HepG2 (cell line): ENCODE results near the gene ZFYVE21. TPM values are rescaled to one million over a fixed set of nuclear protein-coding genes. Genes with fewer than 3 reads are reported as not detected.

Experiments used
- BCL6 ChIP-seq: IDR thresholded peaks from 2 replicates; pipeline ENCODE4 v1.6.1; 2016; ENCODE audit warnings: missing genetic modification reagents, missing compliant biosample characterization
- BORCS8-MEF2B ChIP-seq: sonication (generic); formaldehyde crosslinking; IDR thresholded peaks from 2 replicates; pipeline ENCODE4 v1.8.0; 2022; ENCODE audit warnings: mild to moderate bottlenecking, missing genetic modification reagents
- DNMT1 ChIP-seq: sonication (generic); formaldehyde crosslinking; IDR thresholded peaks from 2 replicates; pipeline ENCODE4 v1.5.1; 2020; ENCODE audit warnings: mild to moderate bottlenecking, missing genetic modification reagents
- FOXK2 ChIP-seq: fragments of 450-650 bp; IDR thresholded peaks from 2 replicates; pipeline ENCODE4 v1.6.1; 2016
- GATAD2A ChIP-seq: IDR thresholded peaks from 2 replicates; pipeline ENCODE4 v1.6.1; 2016
- GLI4 ChIP-seq: sonication (generic); formaldehyde crosslinking; IDR thresholded peaks from 2 replicates; pipeline ENCODE4 v1.5.1; 2020; ENCODE audit warnings: missing genetic modification reagents, mild to moderate bottlenecking, moderate library complexity, borderline replicate concordance
- HDAC1 ChIP-seq: sonication (generic); formaldehyde crosslinking; IDR thresholded peaks from 2 replicates; pipeline ENCODE4 v1.5.1; 2020; ENCODE audit warnings: mild to moderate bottlenecking, missing genetic modification reagents
- HMG20A ChIP-seq: IDR thresholded peaks from 2 replicates; pipeline ENCODE4 v1.6.1; 2016; ENCODE audit warnings: borderline replicate concordance
- HNRNPLL ChIP-seq: fragments of 200-400 bp; formaldehyde crosslinking; IDR thresholded peaks from 2 replicates; pipeline ENCODE4 v1.6.1; 2017; ENCODE audit warnings: mild to moderate bottlenecking, low read depth, low read length; ENCODE audit not compliant: poor library complexity, severe bottlenecking
- MED1 ChIP-seq: sonication (generic); formaldehyde crosslinking; IDR thresholded peaks from 2 replicates; pipeline ENCODE4 v1.4.0; 2020; ENCODE audit warnings: missing genetic modification reagents
- NR2F6 ChIP-seq, 2 experiments: IDR thresholded peaks; 2 replicates each; pipeline ENCODE4 v1.6.1; 2016; ENCODE audit warnings: antibody characterized with exemption in 1 of 2, mild to moderate bottlenecking in 1 of 2
- PRPF4 ChIP-seq: fragments of 200-400 bp; formaldehyde crosslinking; IDR thresholded peaks from 2 replicates; pipeline ENCODE4 v1.6.1; 2016; ENCODE audit warnings: low read length, low read depth; ENCODE audit not compliant: poor library complexity, severe bottlenecking
- SNAI1 ChIP-seq: sonication (generic); formaldehyde crosslinking; IDR thresholded peaks from 2 replicates; pipeline ENCODE4 v1.5.0; 2020; ENCODE audit warnings: mild to moderate bottlenecking, missing genetic modification reagents, borderline replicate concordance
- THAP8 ChIP-seq: sonication (generic); formaldehyde crosslinking; IDR thresholded peaks from 2 replicates; pipeline ENCODE4 v1.5.1; 2020; ENCODE audit warnings: missing genetic modification reagents, mild to moderate bottlenecking, borderline replicate concordance
- ZFP90 ChIP-seq: sonication (generic); formaldehyde crosslinking; IDR thresholded peaks from 2 replicates; pipeline ENCODE4 v1.8.0; 2022; ENCODE audit warnings: missing genetic modification reagents, mild to moderate bottlenecking, inconsistent platforms, borderline replicate concordance
- ZNF136 ChIP-seq: sonication (generic); formaldehyde crosslinking; IDR thresholded peaks from 2 replicates; pipeline ENCODE4 v1.8.1; 2022; ENCODE audit warnings: low read depth, mild to moderate bottlenecking, moderate library complexity, missing genetic modification reagents
- ZNF232 ChIP-seq: sonication (generic); formaldehyde crosslinking; IDR thresholded peaks from 2 replicates; pipeline ENCODE4 v1.4.0; 2020; ENCODE audit warnings: missing genetic modification reagents, borderline replicate concordance
- polyA plus RNA-seq, 8 experiments: library from polyadenylated mRNA; depleted of rRNA in 3 of 8; stranded (reverse) in 7 of 8; unstranded in 1 of 8; fragments of >200 nt; fragmentation: Illumina TruSeq in 4 of 8; extraction: Trizol in 4 of 8; gene quantifications; 2 replicates each; pipeline versions ENCODE4 v1.2.1 to v1.2.3, GENCODE V29; 2011 to 2016; ENCODE audit warnings: low read depth in 4 of 8, missing spikeins in 1 of 8, mixed read lengths in 1 of 8; ENCODE audit not compliant: insufficient read depth in 1 of 8
- total RNA-seq, 5 experiments: library from RNA; depleted of rRNA; stranded (reverse); fragments of >200 nt; fragmentation: Illumina TruSeq; extraction: Trizol; gene quantifications; 2 replicates each; pipeline ENCODE4 v1.2.3, GENCODE V29; 2016; ENCODE audit warnings: low read depth in 1 of 5
- TF ChIP-seq, protein P1 (sequence below): sonication (generic); formaldehyde crosslinking; IDR thresholded peaks from 2 replicates; pipeline ENCODE4 v1.4.0; 2020; ENCODE audit warnings: missing genetic modification reagents
- TF ChIP-seq, protein P2 (sequence below): sonication (generic); formaldehyde crosslinking; IDR thresholded peaks from 2 replicates; pipeline ENCODE4 v1.4.0; 2020; ENCODE audit warnings: missing genetic modification reagents, borderline replicate concordance

The ZFYVE21 gene
- total and polyA plus RNA-seq, 2 of the 13 experiments (the other 11 are each of a cell fraction or from before 2014, with no cell fraction given), result 34.3 to 34.4 TPM

DNA sequence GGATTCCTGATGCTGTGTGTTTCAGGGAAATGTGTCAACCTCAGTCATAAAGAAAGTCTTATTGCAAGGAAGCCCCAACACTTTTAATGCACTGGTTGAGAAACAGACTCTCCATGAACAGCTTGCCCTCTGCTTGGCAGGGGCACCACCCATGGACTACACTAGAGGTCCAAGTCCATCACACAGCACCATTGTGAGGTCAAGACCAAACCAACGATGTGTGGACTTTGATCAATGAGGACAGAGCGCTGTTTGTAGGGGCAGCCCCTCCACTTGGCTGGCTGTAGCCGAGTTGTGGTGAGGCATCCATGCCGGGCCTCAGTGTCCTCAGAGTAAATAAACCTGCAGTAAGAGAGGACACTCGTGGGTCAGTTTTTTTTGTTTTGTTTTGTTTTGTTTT is 29.8 kb downstream of the ZFYVE21 start (continued):
- TF ChIP-seq BCL6 (CRISPR knock-in tag) (no peak), GLI4 (CRISPR knock-in tag) (no peak), HDAC1 (CRISPR knock-in tag) (no peak), NR2F6 (IDR thresholded peaks at IDR 0.05) (peak; percentile 46; the same call in 1 of the 2 replicates), NR2F6 (CRISPR knock-in tag; IDR thresholded peaks at IDR 0.05) (0 out of 2 replicates have a peak, but pooled peaks have one; percentile 24), PRPF4 (no peak), HMG20A (no peak), FOXK2 (no peak), HNRNPLL (no peak), GATAD2A (CRISPR knock-in tag) (0 out of 2 replicates have a peak, but pooled peaks have one; percentile 14), ZFP90 (CRISPR knock-in tag) (no peak), MED1 (CRISPR knock-in tag) (no peak), SNAI1 (CRISPR knock-in tag) (no peak), THAP8 (CRISPR knock-in tag) (no peak), ZNF136 (CRISPR knock-in tag) (no peak), ZNF232 (no peak), DNMT1 (CRISPR knock-in tag) (no peak), BORCS8-MEF2B (CRISPR knock-in tag) (no peak)
- TF ChIP-seq, protein P1, sequence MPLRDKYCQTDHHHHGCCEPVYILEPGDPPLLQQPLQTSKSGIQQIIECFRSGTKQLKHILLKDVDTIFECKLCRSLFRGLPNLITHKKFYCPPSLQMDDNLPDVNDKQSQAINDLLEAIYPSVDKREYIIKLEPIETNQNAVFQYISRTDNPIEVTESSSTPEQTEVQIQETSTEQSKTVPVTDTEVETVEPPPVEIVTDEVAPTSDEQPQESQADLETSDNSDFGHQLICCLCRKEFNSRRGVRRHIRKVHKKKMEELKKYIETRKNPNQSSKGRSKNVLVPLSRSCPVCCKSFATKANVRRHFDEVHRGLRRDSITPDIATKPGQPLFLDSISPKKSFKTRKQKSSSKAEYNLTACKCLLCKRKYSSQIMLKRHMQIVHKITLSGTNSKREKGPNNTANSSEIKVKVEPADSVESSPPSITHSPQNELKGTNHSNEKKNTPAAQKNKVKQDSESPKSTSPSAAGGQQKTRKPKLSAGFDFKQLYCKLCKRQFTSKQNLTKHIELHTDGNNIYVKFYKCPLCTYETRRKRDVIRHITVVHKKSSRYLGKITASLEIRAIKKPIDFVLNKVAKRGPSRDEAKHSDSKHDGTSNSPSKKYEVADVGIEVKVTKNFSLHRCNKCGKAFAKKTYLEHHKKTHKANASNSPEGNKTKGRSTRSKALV (CRISPR knock-in tag), result no peak
- TF ChIP-seq, protein P2, sequence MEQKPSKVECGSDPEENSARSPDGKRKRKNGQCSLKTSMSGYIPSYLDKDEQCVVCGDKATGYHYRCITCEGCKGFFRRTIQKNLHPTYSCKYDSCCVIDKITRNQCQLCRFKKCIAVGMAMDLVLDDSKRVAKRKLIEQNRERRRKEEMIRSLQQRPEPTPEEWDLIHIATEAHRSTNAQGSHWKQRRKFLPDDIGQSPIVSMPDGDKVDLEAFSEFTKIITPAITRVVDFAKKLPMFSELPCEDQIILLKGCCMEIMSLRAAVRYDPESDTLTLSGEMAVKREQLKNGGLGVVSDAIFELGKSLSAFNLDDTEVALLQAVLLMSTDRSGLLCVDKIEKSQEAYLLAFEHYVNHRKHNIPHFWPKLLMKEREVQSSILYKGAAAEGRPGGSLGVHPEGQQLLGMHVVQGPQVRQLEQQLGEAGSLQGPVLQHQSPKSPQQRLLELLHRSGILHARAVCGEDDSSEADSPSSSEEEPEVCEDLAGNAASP (CRISPR knock-in tag), result no peak; the same call in 1 of the 2 replicates
